WERI-Rb-1 (cell line): Measurements from ENCODE around the gene SENP6.
"Not testable (repeated sequence)": the region's sequence is repeated elsewhere in the genome, so short reads cannot be mapped to it uniquely, and the experiment has no call there.

Experiments used
- DNase-seq: peaks from one replicate; pipeline ENCODE4 v3.0.0-alpha.2; 2020
- H3K27ac ChIP-seq: fragments of 250-450 bp; sonication (Bioruptor Pico); 2 replicates; pipeline ENCODE4 v1.5.1; 2020; ENCODE audit warnings: mild to moderate bottlenecking, moderate library complexity
- H3K27me3 ChIP-seq: fragments of 250-450 bp; sonication (Bioruptor Pico); 2 replicates; pipeline ENCODE4 v1.5.1; 2021; ENCODE audit warnings: mild to moderate bottlenecking, low read depth, moderate library complexity; ENCODE audit not compliant: insufficient read depth, severe bottlenecking
- H3K36me3 ChIP-seq: fragments of 250-450 bp; sonication (Bioruptor Pico); 2 replicates; pipeline ENCODE4 v1.5.1; 2020; ENCODE audit warnings: mild to moderate bottlenecking, moderate library complexity
- H3K4me3 ChIP-seq: 2 replicates; pipeline ENCODE4 v1.5.1; 2011; ENCODE audit warnings: low read depth, mild to moderate bottlenecking, control low read depth, low read length
- H3K9me3 ChIP-seq: fragments of 250-450 bp; sonication (Bioruptor Pico); 2 replicates; pipeline ENCODE4 v1.5.1; 2021; ENCODE audit warnings: mild to moderate bottlenecking, moderate library complexity; ENCODE audit not compliant: severe bottlenecking
- CTCF ChIP-seq: IDR thresholded peaks from 2 replicates; pipeline ENCODE4 v1.5.1; 2011; ENCODE audit warnings: low read depth, mild to moderate bottlenecking, control low read depth, inconsistent platforms, low read length

The SENP6 gene

GRCh38 chr6:75643173-75643572, 41.5 kb downstream of the SENP6 start:
- Histone ChIP-seq H3K27ac (no peak overlapping the region), H3K9me3 (no peaks in the 10 kb centered on the region), H3K27me3 (no peaks in the 10 kb centered on the region), H3K36me3 (peaks cover 5% of the 10 kb centered on the region), H3K4me3 (no peak overlapping the region)
- DNase-seq, result no peak
- no peak for TF ChIP-seq CTCF

GRCh38 chr6:75656479-75656878, 54.8 kb downstream of the SENP6 start:
- Histone ChIP-seq H3K27me3 (no peaks in the 10 kb centered on the region), H3K36me3 (peaks cover 37% of the 10 kb centered on the region), H3K27ac (no peak overlapping the region), H3K4me3 (no peak overlapping the region), H3K9me3 (no peaks in the 10 kb centered on the region)
- TF ChIP-seq CTCF, result no peak
- no peak for DNase-seq

GRCh38 chr6:75657327-75657726, 55.6 kb downstream of the SENP6 start:
- no peaks in the 10 kb centered on the region for H3K9me3 ChIP-seq
- H3K27ac ChIP-seq, result no peak overlapping the region
- DNase-seq, result no peak
- TF ChIP-seq CTCF, result no peak
- no peaks in the 10 kb centered on the region for H3K27me3 ChIP-seq
- no peak overlapping the region for H3K4me3 ChIP-seq
- H3K36me3 ChIP-seq, result peaks cover 39% of the 10 kb centered on the region

GRCh38 chr6:75666592-75666991, 64.9 kb downstream of the SENP6 start:
- no peak for TF ChIP-seq CTCF
- Histone ChIP-seq H3K27ac (no peak overlapping the region), H3K9me3 (no peaks in the 10 kb centered on the region), H3K4me3 (no peak overlapping the region), H3K36me3 (peaks cover 46% of the 10 kb centered on the region), H3K27me3 (no peaks in the 10 kb centered on the region)
- no peak for DNase-seq

GRCh38 chr6:75673884-75674283, 72.2 kb downstream of the SENP6 start:
- Histone ChIP-seq H3K27ac (no peak overlapping the region), H3K27me3 (no peaks in the 10 kb centered on the region), H3K36me3 (peaks cover 41% of the 10 kb centered on the region), H3K9me3 (no peaks in the 10 kb centered on the region), H3K4me3 (no peak overlapping the region)
- no peak for TF ChIP-seq CTCF
- DNase-seq, result no peak

- H3K36me3 ChIP-seq, result peaks cover 61% of the 10 kb centered on the region
- no peak overlapping the region for H3K4me3 ChIP-seq
- no peak for DNase-seq
- no peak overlapping the region for H3K27ac ChIP-seq
- H3K27me3 ChIP-seq, result no peaks in the 10 kb centered on the region
- no peak for TF ChIP-seq CTCF
- H3K9me3 ChIP-seq, result no peaks in the 10 kb centered on the region
Measured at GRCh38 chr6:75676377-75676776, 74.7 kb downstream of the SENP6 start.

- peaks cover 52% of the 10 kb centered on the region for H3K36me3 ChIP-seq
- not testable (repeated sequence) for H3K27ac ChIP-seq, H3K27me3 ChIP-seq, H3K4me3 ChIP-seq, DNase-seq, H3K9me3 ChIP-seq
Measured at GRCh38 chr6:75682548-75682947, 80.9 kb downstream of the SENP6 start.

- not testable (repeated sequence) for H3K27me3 ChIP-seq, DNase-seq, H3K9me3 ChIP-seq, H3K4me3 ChIP-seq, H3K27ac ChIP-seq
- peaks cover 48% of the 10 kb centered on the region for H3K36me3 ChIP-seq
Measured at GRCh38 chr6:75683005-75683404, 81.3 kb downstream of the SENP6 start.

- not testable (repeated sequence) for H3K4me3 ChIP-seq, DNase-seq, H3K27me3 ChIP-seq, H3K9me3 ChIP-seq, H3K27ac ChIP-seq
- peaks cover 12% of the 10 kb centered on the region for H3K36me3 ChIP-seq
Measured at GRCh38 chr6:75687535-75687934, 85.9 kb downstream of the SENP6 start.
